Activated B cell treated with CpG ODN at 0.5 μM for 24 hours (primary cell): ENCODE measurements around the gene MMP17. TPM values are rescaled to one million over a fixed set of nuclear protein-coding genes. Genes with fewer than 3 reads are reported as not detected.

ENCODE experiments used
- ATAC-seq: fragments of 200-7000 bp; cut with Tn5 transposase; one replicate; pipeline ENCODE4 v1.10.0; 2021; ENCODE audit warnings: low read depth, mild to moderate bottlenecking, moderate library complexity
- CTCF ChIA-PET: fragments of 350-600 bp; sonication (Branson Sonifier 250); formaldehyde crosslinking; loops from one replicate; lab custom pipeline; 2021; ENCODE audit warnings: antibody characterized with exemption; lab: Charles Lee
- POLR2A ChIA-PET: fragments of 350-600 bp; sonication (Branson Sonifier 250); formaldehyde crosslinking; loops from one replicate; lab custom pipeline; 2021; ENCODE audit warnings: antibody characterized with exemption; lab: Charles Lee
- DNase-seq: peaks from one replicate; pipeline ENCODE4 v3.0.0; 2022
- H3K27ac Mint-ChIP-seq: one replicate; pipeline ENCODE4 v1.8.0; 2020; ENCODE audit warnings: mixed read lengths
- H3K27me3 Mint-ChIP-seq: one replicate; pipeline ENCODE4 v1.8.0; 2021; ENCODE audit warnings: mixed read lengths
- H3K36me3 Mint-ChIP-seq: one replicate; pipeline ENCODE4 v1.8.0; 2021; ENCODE audit warnings: low read depth, mixed read lengths
- H3K4me1 Mint-ChIP-seq: one replicate; pipeline ENCODE4 v1.8.0; 2021; ENCODE audit warnings: mixed read lengths
- H3K4me3 Mint-ChIP-seq: one replicate; pipeline ENCODE4 v1.8.0; 2020; ENCODE audit warnings: mild to moderate bottlenecking, mixed read lengths
- H3K9me3 Mint-ChIP-seq: one replicate; pipeline ENCODE4 v1.8.0; 2020; ENCODE audit warnings: mixed read lengths
- intact Hi-C: fragments of 100-400 bp; cut with micrococcal nuclease; formaldehyde crosslinking; loops from one replicate; pipeline ENCODE4 v1.15.1; 2024
- total RNA-seq: library from RNA; stranded (reverse); gene quantifications from 2 replicates; pipeline ENCODE4 v1.2.3, GENCODE V29; 2022
- TF ChIP-seq, protein P1 (sequence below): fragments of 200-600 bp; IDR thresholded peaks from one replicate; pipeline ENCODE4 v1.8.0; 2022; ENCODE audit warnings: antibody characterized with exemption, mild to moderate bottlenecking

Gene MMP17
- total RNA-seq, 1 donor from 2014 or later, result 11.3 TPM

DNA sequence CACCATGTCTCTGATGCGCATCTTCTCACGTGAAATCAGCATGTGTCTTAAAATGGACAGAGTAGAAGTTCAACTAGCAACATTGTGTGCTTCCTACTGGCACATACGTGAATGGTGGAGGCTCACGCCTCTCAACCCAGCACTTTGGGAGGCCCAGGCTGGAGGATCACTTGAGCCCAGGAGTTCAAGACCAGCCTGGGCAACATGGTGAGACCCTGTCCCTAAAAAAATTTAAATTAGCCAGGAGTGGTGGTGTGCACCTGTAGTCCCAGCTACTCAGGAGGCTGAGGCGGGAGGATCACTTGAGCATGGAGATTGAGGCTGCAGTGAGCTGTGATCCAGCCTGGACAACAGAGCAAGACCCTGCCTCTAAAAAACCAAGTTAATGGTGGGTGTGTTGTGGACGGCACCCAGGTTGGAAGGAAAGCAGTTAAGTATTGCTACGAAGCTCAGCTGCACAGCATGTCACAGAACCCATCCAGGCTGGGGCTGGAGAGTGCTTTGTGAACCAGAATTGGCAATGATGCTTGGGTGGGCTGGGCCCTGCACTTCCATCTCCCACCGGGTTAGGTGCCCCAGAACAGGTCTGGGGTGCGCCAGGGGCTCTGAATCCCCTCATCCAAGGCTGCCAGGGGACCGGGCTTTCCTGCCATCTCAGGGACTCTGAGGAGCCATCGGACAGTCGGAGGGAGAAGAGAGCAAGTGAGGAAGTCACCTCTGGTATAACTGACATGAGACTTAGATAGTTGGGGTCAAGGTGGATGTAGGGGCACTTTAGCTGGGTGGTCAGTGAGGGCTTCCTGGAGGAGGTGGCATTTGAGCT is 33.3 kb downstream of the MMP17 start:
- H3K4me3 Mint-ChIP-seq, result no peak overlapping the region
- no peak overlapping the region for H3K27ac Mint-ChIP-seq
- peaks cover 8% of the 10 kb centered on the region for H3K27me3 Mint-ChIP-seq
- H3K4me1 Mint-ChIP-seq, result no peaks in the 10 kb centered on the region
- intact Hi-C loops, result loop anchor here (1.0 kb wide), 1 partner anchor 15 kb away; no protein-coding TSS in a partner anchor
- DNase-seq, result no peak
- CTCF ChIA-PET, result no interaction called here
- H3K9me3 Mint-ChIP-seq, result no peaks in the 10 kb centered on the region
- no peaks in the 10 kb centered on the region for H3K36me3 Mint-ChIP-seq
- TF ChIP-seq, protein P1, sequence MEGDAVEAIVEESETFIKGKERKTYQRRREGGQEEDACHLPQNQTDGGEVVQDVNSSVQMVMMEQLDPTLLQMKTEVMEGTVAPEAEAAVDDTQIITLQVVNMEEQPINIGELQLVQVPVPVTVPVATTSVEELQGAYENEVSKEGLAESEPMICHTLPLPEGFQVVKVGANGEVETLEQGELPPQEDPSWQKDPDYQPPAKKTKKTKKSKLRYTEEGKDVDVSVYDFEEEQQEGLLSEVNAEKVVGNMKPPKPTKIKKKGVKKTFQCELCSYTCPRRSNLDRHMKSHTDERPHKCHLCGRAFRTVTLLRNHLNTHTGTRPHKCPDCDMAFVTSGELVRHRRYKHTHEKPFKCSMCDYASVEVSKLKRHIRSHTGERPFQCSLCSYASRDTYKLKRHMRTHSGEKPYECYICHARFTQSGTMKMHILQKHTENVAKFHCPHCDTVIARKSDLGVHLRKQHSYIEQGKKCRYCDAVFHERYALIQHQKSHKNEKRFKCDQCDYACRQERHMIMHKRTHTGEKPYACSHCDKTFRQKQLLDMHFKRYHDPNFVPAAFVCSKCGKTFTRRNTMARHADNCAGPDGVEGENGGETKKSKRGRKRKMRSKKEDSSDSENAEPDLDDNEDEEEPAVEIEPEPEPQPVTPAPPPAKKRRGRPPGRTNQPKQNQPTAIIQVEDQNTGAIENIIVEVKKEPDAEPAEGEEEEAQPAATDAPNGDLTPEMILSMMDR, result no peak
- no peak for ATAC-seq
- POLR2A ChIA-PET, result no interaction called here

GRCh38 chr12:131862084-131862441 is 33.9 kb downstream of the MMP17 start:
- CTCF ChIA-PET, result no interaction called here
- Mint-ChIP-seq H3K27ac (no peak overlapping the region), H3K4me3 (no peak overlapping the region), H3K9me3 (no peaks in the 10 kb centered on the region), H3K4me1 (no peaks in the 10 kb centered on the region), H3K36me3 (no peaks in the 10 kb centered on the region), H3K27me3 (peaks cover 8% of the 10 kb centered on the region)
- ATAC-seq (no peak), DNase-seq (no peak)
- intact Hi-C loops, result no loop called here
- TF ChIP-seq, protein P1, result no peak
- POLR2A ChIA-PET, result no interaction called here

DNA sequence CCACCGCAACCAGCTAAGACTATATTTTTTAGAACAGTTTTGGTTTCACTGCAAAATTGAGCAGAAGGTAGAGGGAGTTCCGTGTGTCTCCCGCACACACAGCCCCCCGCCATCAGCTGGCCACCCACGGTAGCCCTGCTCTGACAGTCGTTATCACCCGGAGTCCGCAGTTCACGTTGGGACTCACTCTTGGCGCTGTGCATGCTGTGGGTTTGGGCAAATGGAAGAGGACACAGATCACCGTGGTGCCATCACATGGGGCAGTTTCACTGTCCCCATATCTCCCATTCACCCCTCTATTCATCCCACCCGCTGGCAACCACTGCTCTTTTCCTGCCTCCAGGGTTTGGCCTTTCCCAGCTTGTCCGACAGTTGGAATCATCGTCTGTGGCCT is 34.4 kb downstream of the MMP17 start:
- intact Hi-C loops, result no loop called here
- no peak overlapping the region for H3K4me3 Mint-ChIP-seq
- no peaks in the 10 kb centered on the region for H3K9me3 Mint-ChIP-seq
- H3K4me1 Mint-ChIP-seq, result no peaks in the 10 kb centered on the region
- H3K36me3 Mint-ChIP-seq, result no peaks in the 10 kb centered on the region
- H3K27me3 Mint-ChIP-seq, result peaks cover 6% of the 10 kb centered on the region
- CTCF ChIA-PET, result no interaction called here
- no peak for DNase-seq
- POLR2A ChIA-PET, result no interaction called here
- TF ChIP-seq, protein P1, result no peak
- no peak for ATAC-seq
- no peak overlapping the region for H3K27ac Mint-ChIP-seq

- H3K4me1 Mint-ChIP-seq, result no peaks in the 10 kb centered on the region
- intact Hi-C loops, result no loop called here
- no peak for DNase-seq
- no peak for ATAC-seq
- POLR2A ChIA-PET, result interaction anchor here (0.6 kb wide), 1 partner anchor 511 kb away, joined by 7 read pairs; no protein-coding TSS in a partner anchor
- H3K4me3 Mint-ChIP-seq, result no peak overlapping the region
- TF ChIP-seq, protein P1, result no peak
- no peak overlapping the region for H3K27ac Mint-ChIP-seq
- no peaks in the 10 kb centered on the region for H3K9me3 Mint-ChIP-seq
- CTCF ChIA-PET, result no interaction called here
- no peaks in the 10 kb centered on the region for H3K36me3 Mint-ChIP-seq
- peaks cover 6% of the 10 kb centered on the region for H3K27me3 Mint-ChIP-seq
These were observed 35.0 kb downstream of the MMP17 start for GRCh38 chr12:131862994-131863710.

- Mint-ChIP-seq H3K27ac (no peak overlapping the region), H3K4me1 (no peaks in the 10 kb centered on the region), H3K27me3 (no peaks in the 10 kb centered on the region), H3K4me3 (no peak overlapping the region), H3K9me3 (no peaks in the 10 kb centered on the region), H3K36me3 (no peaks in the 10 kb centered on the region)
- ChIA-PET CTCF (no interaction called here), POLR2A (interaction anchor here (0.6 kb wide), 1 partner anchor 511 kb away, joined by 7 read pairs; no protein-coding TSS in a partner anchor)
- intact Hi-C loops, result no loop called here
- DNase-seq (no peak), ATAC-seq (no peak)
- TF ChIP-seq, protein P1, result no peak
These were observed 35.7 kb downstream of the MMP17 start for GRCh38 chr12:131863711-131864396.
